NCI-H446 treated with DMSO at 0.1 percent for 48 hours (cell line): ENCODE results near the gene CADM2.
"Not testable (repeated sequence)": the region's sequence is repeated elsewhere in the genome, so short reads cannot be mapped to it uniquely, and the experiment has no call there.

Source experiments
- DNase-seq: peaks from one replicate; lab custom pipeline; 2025; lab: John Stamatoyannopoulos, UW

Gene CADM2

GRCh38 chr3:84958495-84959469 lies at the start of gene CADM2:
CADM2 (plus strand) TSS chr3:84958989.
- peak; percentile 46 for DNase-seq

GRCh38 chr3:84918592-84918991 lies 40.2 kb upstream of the CADM2 start:
- not testable (repeated sequence) for DNase-seq

GRCh38 chr3:84922682-84923081 lies 36.1 kb upstream of the CADM2 start:
- no peak for DNase-seq

GRCh38 chr3:84925571-84925970 lies 33.2 kb upstream of the CADM2 start:
- no peak for DNase-seq

GRCh38 chr3:84943379-84943778 lies 15.4 kb upstream of the CADM2 start:
- DNase-seq: no peak

- DNase-seq: no peak
Observed at GRCh38 chr3:84946240-84946639, 12.5 kb upstream of the CADM2 start.

- DNase-seq: no peak
Observed at GRCh38 chr3:84959470-84960271, 882 bp downstream of the CADM2 start.

GRCh38 chr3:84960581-84960980 lies 1.8 kb downstream of the CADM2 start:
- DNase-seq: no peak

- DNase-seq: no peak
Observed at GRCh38 chr3:84961011-84961410, 2.2 kb downstream of the CADM2 start.

GRCh38 chr3:84961521-84962255 lies 2.9 kb downstream of the CADM2 start:
- DNase-seq: no peak

- no peak for DNase-seq
Observed at GRCh38 chr3:84962415-84962814, 3.6 kb downstream of the CADM2 start.

- no peak for DNase-seq
Observed at GRCh38 chr3:84963137-84963536, 4.3 kb downstream of the CADM2 start.

- no peak for DNase-seq
Observed at GRCh38 chr3:84965141-84965540, 6.4 kb downstream of the CADM2 start.

GRCh38 chr3:84967767-84968581 lies 9.2 kb downstream of the CADM2 start:
- DNase-seq: peak; percentile 15

GRCh38 chr3:84968701-84969235 lies 10.0 kb downstream of the CADM2 start:
- no peak for DNase-seq

- DNase-seq: no peak
Observed at GRCh38 chr3:84974347-84974746, 15.6 kb downstream of the CADM2 start.

GRCh38 chr3:84977021-84977420 lies 18.2 kb downstream of the CADM2 start:
- no peak for DNase-seq

GRCh38 chr3:84978843-84979242 lies 20.1 kb downstream of the CADM2 start:
- no peak for DNase-seq

GRCh38 chr3:84980011-84980410 lies 21.2 kb downstream of the CADM2 start:
- DNase-seq: no peak

- no peak for DNase-seq
Observed at GRCh38 chr3:84980456-84980855, 21.7 kb downstream of the CADM2 start.

GRCh38 chr3:84983490-84983889 lies 24.7 kb downstream of the CADM2 start:
- no peak for DNase-seq
